ENCODE data around the gene PET100.

- TF ChIP-seq CTCF (IDR thresholded peaks at IDR 0.05) (no peak), ZFX (IDR thresholded peaks at IDR 0.05; ENCODE audit: borderline replicate concordance) (no peak)
Observed at GRCh38 chr19:7650148-7650547, 20.6 kb downstream of the PET100 start.
